ENCODE data around the gene CAPN10.

CAPN10 gene

DNA sequence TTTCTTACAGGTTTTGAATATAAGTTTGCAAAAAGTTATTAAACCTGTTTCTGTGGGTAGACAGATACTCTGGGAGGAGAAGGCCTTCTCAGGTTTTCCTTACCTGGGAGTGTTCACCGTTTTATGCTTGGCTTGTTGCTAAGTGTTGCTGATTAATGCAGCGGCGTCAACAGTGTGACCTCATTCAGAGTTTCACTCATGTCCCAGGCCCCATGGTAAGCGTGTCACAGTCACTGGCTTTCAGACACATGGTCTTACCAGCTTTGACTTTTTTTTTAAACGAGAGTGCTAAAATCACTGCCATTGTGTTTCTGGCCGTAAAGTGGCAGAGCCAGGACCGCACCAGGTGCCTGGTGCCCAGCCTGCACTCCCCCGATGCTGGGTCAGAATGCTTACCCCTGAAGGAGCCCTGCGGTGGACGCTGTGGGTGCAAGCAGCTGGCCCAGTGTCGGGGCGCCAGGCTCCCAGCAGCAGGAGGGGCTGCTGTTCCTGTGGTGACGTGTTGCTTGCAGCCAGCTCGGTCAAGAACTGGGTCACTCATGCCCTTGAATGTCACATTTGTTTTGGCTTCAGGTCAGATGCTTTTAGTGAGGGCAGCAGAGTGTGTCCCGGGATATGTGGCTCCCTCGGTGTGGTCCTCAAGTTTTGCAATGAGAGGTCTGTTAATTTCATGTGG, 3.5 kb downstream of the CAPN10 start:
- DNase-seq (ENCODE audit: low read depth): no peak
- no peak overlapping the region for H3K4me3 ChIP-seq (ENCODE audit: control insufficient read depth, low read depth, low read length)
- TF ChIP-seq, protein P1, sequence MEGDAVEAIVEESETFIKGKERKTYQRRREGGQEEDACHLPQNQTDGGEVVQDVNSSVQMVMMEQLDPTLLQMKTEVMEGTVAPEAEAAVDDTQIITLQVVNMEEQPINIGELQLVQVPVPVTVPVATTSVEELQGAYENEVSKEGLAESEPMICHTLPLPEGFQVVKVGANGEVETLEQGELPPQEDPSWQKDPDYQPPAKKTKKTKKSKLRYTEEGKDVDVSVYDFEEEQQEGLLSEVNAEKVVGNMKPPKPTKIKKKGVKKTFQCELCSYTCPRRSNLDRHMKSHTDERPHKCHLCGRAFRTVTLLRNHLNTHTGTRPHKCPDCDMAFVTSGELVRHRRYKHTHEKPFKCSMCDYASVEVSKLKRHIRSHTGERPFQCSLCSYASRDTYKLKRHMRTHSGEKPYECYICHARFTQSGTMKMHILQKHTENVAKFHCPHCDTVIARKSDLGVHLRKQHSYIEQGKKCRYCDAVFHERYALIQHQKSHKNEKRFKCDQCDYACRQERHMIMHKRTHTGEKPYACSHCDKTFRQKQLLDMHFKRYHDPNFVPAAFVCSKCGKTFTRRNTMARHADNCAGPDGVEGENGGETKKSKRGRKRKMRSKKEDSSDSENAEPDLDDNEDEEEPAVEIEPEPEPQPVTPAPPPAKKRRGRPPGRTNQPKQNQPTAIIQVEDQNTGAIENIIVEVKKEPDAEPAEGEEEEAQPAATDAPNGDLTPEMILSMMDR (conservative IDR thresholded peaks at IDR 0.05; ENCODE audit: control insufficient read depth, insufficient read depth, low read depth, low read length): no peak

DNA sequence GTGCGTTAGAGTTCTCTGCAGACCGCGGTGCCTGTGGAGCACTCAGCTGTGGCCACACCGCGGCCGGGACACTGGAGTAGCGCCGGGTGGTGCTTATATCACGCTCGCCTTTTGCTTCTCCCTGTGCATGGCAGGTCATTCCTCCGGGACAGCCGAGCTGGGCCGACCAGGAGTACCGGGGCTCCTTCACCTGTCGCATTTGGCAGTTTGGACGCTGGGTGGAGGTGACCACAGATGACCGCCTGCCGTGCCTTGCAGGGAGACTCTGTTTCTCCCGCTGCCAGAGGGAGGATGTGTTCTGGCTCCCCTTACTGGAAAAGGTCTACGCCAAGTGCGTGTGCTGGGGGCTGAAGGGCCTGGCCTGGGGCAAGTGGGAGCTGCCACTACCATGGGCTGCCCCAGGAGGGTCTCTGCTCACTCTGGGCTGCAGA, 4.2 kb downstream of the CAPN10 start:
- H3K4me3 ChIP-seq (ENCODE audit: control insufficient read depth, low read depth, low read length): no peak overlapping the region
- TF ChIP-seq, protein P1 (conservative IDR thresholded peaks at IDR 0.05; ENCODE audit: control insufficient read depth, insufficient read depth, low read depth, low read length): no peak
- DNase-seq (ENCODE audit: low read depth): no peak

GRCh38 chr2:240591226-240591625, 4.7 kb downstream of the CAPN10 start:
- TF ChIP-seq, protein P1 (conservative IDR thresholded peaks at IDR 0.05; ENCODE audit: control insufficient read depth, insufficient read depth, low read depth, low read length): no peak
- H3K4me3 ChIP-seq (ENCODE audit: control insufficient read depth, low read depth, low read length): no peak overlapping the region
- DNase-seq (ENCODE audit: low read depth): peak; percentile 41

GRCh38 chr2:240591784-240592183, 5.2 kb downstream of the CAPN10 start:
- TF ChIP-seq, protein P1 (conservative IDR thresholded peaks at IDR 0.05; ENCODE audit: control insufficient read depth, insufficient read depth, low read depth, low read length): no peak
- H3K4me3 ChIP-seq (ENCODE audit: control insufficient read depth, low read depth, low read length): no peak overlapping the region
- DNase-seq (ENCODE audit: low read depth): no peak

- no peak overlapping the region for H3K4me3 ChIP-seq (ENCODE audit: control insufficient read depth, low read depth, low read length)
- no peak for DNase-seq (ENCODE audit: low read depth)
- TF ChIP-seq, protein P1 (conservative IDR thresholded peaks at IDR 0.05; ENCODE audit: control insufficient read depth, insufficient read depth, low read depth, low read length): no peak
Measured at GRCh38 chr2:240593026-240593702, 6.6 kb downstream of the CAPN10 start.

GRCh38 chr2:240593703-240594451, 7.3 kb downstream of the CAPN10 start:
- no peak for DNase-seq (ENCODE audit: low read depth)
- TF ChIP-seq, protein P1 (conservative IDR thresholded peaks at IDR 0.05; ENCODE audit: control insufficient read depth, insufficient read depth, low read depth, low read length): no peak
- no peak overlapping the region for H3K4me3 ChIP-seq (ENCODE audit: control insufficient read depth, low read depth, low read length)

Measured in fibroblast of mammary gland (primary cell).